HG03175 (cell line): Measurements from ENCODE around the gene KLK8.

Source experiments
- ATAC-seq: cut with Tn5 transposase; IDR thresholded peaks from one replicate; pipeline ENCODE4 v1.9.1; 2021; ENCODE audit warnings: mild to moderate bottlenecking, moderate library complexity; ENCODE audit not compliant: unreplicated experiment

KLK8 gene

GRCh38 chr19:51001515-51001914, at the start of gene KLK8:
Gene KLK8, minus strand, starts transcription at chr19:51001604. Its CDS starts 437 bp downstream, at chr19:51001167.
- no peak for ATAC-seq

- no peak for ATAC-seq
Observed at GRCh38 chr19:51047031-51047335, 45.6 kb upstream of the KLK8 start.

- no peak for ATAC-seq
Observed at GRCh38 chr19:51044327-51044726, 42.9 kb upstream of the KLK8 start.

- ATAC-seq, result no peak
Observed at GRCh38 chr19:51043497-51043896, 42.1 kb upstream of the KLK8 start.

DNA sequence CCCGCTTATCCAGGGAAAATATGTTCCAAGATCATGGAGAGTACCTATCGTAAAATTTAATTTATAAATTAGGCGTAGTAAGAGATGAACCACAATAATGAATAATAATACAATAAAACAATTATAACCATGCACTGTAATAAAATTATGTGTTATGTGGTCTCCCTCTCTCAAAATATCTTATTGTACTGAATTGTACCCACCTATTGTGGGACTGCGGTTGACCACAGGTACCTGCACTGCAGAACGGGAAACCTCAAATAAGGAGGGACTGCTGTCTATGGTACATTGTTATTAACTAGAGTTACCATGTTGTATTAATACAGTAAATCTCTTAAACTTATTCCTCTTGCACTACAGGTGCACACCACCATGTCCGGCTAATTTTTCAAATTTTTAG, 38.7 kb upstream of the KLK8 start:
- ATAC-seq, result no peak

DNA sequence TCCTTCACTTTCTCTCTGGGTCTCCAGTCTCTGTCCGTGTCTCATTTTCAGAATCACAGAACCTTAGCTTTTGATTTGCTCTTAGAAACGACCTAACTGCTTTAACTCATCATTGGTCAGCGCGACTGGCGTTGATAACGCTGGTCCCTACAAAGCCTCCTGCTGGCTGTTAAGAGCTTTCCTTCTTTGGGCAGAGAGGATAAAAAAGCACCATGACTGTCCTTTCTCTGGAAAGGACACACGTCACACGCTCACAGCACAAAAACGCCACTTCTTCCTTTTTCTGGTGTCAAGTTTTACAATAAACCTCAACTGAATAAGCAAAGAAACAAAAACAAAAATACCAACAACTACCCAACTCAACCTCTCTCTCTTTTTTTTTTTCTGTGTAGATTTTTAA, 35.1 kb upstream of the KLK8 start:
- no peak for ATAC-seq

DNA sequence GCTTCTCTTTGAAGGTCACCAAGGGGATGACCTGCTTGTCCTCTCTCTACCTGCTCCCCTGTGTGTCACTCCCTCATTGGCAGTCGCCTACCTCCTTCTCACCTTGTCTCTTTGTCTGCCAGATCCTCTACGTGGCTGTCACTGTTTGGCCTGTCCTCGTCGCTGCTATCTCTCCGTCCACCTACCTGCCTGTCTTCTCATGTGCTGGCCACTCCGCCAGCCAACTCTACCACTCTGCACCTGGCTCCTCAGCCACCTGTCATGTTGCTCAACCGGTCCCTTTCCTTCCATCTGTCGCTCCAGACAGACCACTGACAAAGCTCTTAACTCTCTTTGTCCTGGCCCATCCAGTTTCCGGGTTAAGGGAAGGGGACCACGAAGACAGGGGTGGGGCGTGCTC, 33.3 kb upstream of the KLK8 start, which contains the start of gene KLK12:
Gene KLK12 (minus strand): TSS at position 299 of the 400 bp plus-strand sequence. CDS start 381 bp downstream, outside the sequence.
- no peak for ATAC-seq

DNA sequence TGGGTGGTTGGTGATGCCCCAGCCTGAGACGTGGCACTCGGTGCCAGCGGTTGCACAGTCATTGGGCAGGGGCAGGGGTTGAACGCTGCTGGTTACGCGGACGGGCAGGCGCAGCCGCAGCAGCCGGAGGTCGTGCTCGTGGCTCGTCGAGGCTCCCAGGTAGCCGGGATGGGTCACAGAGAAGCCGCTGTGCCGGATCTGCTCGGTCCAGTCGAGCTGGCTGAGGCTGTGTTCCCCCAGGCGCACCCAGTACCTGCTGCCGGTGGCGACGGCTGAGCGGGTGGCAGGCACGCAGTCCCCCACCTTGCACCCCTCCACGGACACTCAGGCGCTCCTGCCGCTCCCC, 30.4 kb upstream of the KLK8 start:
- ATAC-seq, result no peak

GRCh38 chr19:51031220-51031879, 29.9 kb upstream of the KLK8 start:
- ATAC-seq, result no peak

- ATAC-seq, result no peak
Observed at GRCh38 chr19:51030631-51031030, 29.2 kb upstream of the KLK8 start.

GRCh38 chr19:51029718-51030117, 28.3 kb upstream of the KLK8 start:
- no peak for ATAC-seq

DNA sequence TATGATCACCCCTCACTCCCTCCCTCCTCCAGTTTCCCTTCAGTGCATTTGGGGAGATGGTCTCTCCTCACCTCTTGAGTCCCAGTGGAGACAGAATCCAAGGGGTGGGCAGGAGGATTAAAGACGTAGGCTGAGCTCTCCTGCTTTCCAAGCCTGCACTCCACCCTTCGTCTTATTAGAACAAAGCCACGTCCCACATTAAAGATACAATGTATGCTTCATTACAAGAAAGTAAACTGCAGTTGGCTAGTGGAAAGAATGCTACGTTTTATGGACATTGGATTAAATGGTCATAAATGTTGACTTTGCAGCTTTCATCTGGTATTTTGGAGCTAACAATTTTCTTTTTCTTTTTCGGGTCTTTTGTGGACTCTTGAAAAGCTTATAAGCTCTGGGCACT, 26.5 kb upstream of the KLK8 start:
- no peak for ATAC-seq

GRCh38 chr19:51027126-51027806, 25.9 kb upstream of the KLK8 start:
- ATAC-seq, result no peak

GRCh38 chr19:51026554-51026831, 25.1 kb upstream of the KLK8 start, which contains the start of gene KLK11:
Gene KLK11, minus strand, starts transcription at chr19:51026616. Its CDS starts 985 bp downstream, at chr19:51025631.
- no peak for ATAC-seq

GRCh38 chr19:51025809-51026553, 24.6 kb upstream of the KLK8 start:
- ATAC-seq, result no peak

DNA sequence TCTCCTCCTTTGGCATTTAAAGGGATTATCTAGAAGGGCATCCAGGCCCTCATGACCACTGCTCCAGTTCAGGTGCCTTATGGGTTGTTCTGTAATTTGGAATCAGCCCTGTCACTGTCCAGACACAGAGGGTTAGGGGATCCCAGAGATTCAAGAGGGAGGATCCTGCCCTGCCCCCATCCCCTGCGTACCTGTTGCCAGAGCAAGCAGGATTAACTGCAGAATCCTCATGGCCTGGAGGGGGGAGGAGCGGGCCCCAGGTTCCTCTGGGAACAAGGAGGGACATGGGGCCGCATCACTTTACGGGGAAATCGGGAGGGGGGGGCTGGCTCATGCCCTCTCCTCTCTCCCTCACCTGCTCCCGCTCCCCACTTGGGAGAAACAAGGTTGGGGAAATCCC, 24.0 kb upstream of the KLK8 start:
- no peak for ATAC-seq

DNA sequence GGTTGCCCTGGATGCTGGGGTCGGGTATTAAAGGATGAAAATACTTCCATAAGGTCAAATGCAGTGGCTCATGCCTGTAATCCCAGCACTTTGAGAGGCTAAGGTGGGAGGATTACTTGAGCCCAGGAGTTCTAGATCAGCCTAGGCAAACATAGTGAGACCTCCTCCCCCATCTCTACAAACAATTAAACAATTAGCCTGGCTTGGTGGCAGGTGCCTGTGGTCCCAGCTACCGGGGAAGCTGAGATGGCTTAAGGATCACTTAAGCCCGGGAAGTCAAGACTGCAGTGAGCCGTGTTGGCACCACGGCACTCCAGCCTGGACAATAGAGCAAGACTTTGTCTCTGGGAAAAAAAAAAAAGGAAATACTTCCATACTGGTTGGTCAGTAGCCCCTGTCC, 23.5 kb upstream of the KLK8 start:
- ATAC-seq, result no peak

GRCh38 chr19:51023946-51024345, 22.5 kb upstream of the KLK8 start:
- no peak for ATAC-seq

DNA sequence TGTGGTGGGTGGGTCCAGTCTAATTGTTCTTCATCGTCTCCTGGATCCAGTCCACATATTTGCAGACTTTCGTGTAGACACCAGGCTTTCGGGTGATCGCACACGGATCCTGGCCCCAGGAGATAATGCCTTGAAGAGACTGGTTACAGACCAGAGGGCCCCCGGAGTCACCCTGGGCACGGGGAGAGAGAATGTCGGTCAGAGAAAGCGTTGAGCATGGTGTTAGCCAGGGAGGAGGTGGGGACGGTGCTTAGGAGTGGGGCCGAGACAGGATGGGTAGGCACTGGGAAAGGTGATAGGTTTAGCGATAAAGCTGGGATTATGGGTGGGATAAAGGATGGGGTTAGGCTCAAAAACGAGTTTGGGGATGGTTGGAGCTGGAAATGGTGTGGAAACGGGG, 21.1 kb upstream of the KLK8 start:
- no peak for ATAC-seq

- no peak for ATAC-seq
Observed at GRCh38 chr19:51020988-51021651, 19.7 kb upstream of the KLK8 start.

- no peak for ATAC-seq
Observed at GRCh38 chr19:51019544-51019925, 18.1 kb upstream of the KLK8 start, which contains the start of gene KLK10. Gene KLK10, minus strand, starts transcription at chr19:51019709. Its CDS starts 579 bp downstream, at chr19:51019130.
